Gastroesophageal sphincter (tissue), 4 donors: ENCODE data around the gene C12orf75. TPM values are rescaled to one million over a fixed set of nuclear protein-coding genes. Genes with fewer than 3 reads are reported as not detected.

Source experiments
- ATAC-seq: fragments of 150-250 bp; one replicate; pipeline ENCODE4 v1.9.1; 2016; ENCODE audit warnings: mild to moderate bottlenecking, moderate library complexity
- H3K27ac ChIP-seq, 4 donors: fragments of 200-600 bp; sonication (generic) in 3 of 4; 1 replicate in 3 of 4; 2 replicates in 1 of 4; pipeline ENCODE4 v1.5.1; 2016 to 2019
- H3K27me3 ChIP-seq: fragments of 200-600 bp; sonication (generic); one replicate; pipeline ENCODE4 v1.5.1; 2019
- H3K36me3 ChIP-seq, 2 donors: fragments of 200-600 bp; sonication (generic); one replicate each; pipeline ENCODE4 v1.5.1; 2019; ENCODE audit warnings: control low read depth in 1 of 2
- H3K4me1 ChIP-seq, 3 donors: fragments of 200-600 bp; sonication (generic); 1 replicate in 2 of 3; 2 replicates in 1 of 3; pipeline ENCODE4 v1.5.1; 2016 to 2019; ENCODE audit warnings: control low read depth in 2 of 3
- H3K4me3 ChIP-seq, 2 donors: fragments of 200-600 bp; sonication (generic); one replicate each; pipeline ENCODE4 v1.5.1; 2019; ENCODE audit warnings: mild to moderate bottlenecking in 1 of 2, moderate library complexity in 1 of 2
- H3K9me3 ChIP-seq, 3 donors: fragments of 200-600 bp; sonication (generic); one replicate each; pipeline ENCODE4 v1.5.1; 2017 to 2019; ENCODE audit warnings: control low read depth in 2 of 3
- EP300 ChIP-seq: sonication (generic); formaldehyde crosslinking; IDR thresholded peaks from one replicate; pipeline ENCODE4 v1.6.1; 2017; ENCODE audit warnings: antibody characterized with exemption, mild to moderate bottlenecking
- POLR2A ChIP-seq, 2 donors: fragments of 450-650 bp; IDR thresholded peaks; one replicate each; pipeline ENCODE4 v1.6.1; 2017; ENCODE audit warnings: antibody characterized with exemption in 2 of 2, mild to moderate bottlenecking in 2 of 2, moderate library complexity in 1 of 2
- POLR2AphosphoS5 ChIP-seq: sonication (generic); formaldehyde crosslinking; IDR thresholded peaks from one replicate; pipeline ENCODE4 v1.6.1; 2017; ENCODE audit warnings: antibody characterized with exemption
- WGBS, 2 donors: methylation state at CpG; one replicate each; pipeline ENCODE4 v1.1.5; 2018; ENCODE audit warnings: low coverage in 1 of 2; 5-methylcytosine and 5-hydroxymethylcytosine counted together
- total RNA-seq, 4 donors: library from RNA; depleted of rRNA; stranded (reverse); fragments of >200 nt; gene quantifications; one replicate each; pipeline ENCODE4 v1.1.0, GENCODE V29; 2016
- TF ChIP-seq, protein P1 (sequence below), 4 experiments: fragments of 200-600 bp in 2 of 4; fragments of 450-650 bp in 2 of 4; sonication (generic) in 1 of 4; IDR thresholded peaks; one replicate each; pipeline ENCODE4 v1.5.1; 2017 to 2019; ENCODE audit warnings: antibody characterized with exemption in 4 of 4, mild to moderate bottlenecking in 2 of 4, moderate library complexity in 2 of 4

The C12orf75 gene
- total RNA-seq = 1 to 10 TPM in 3 of 4 donors, not detected in 1; 1.9 to 4.3 (median 2.2) TPM

DNA sequence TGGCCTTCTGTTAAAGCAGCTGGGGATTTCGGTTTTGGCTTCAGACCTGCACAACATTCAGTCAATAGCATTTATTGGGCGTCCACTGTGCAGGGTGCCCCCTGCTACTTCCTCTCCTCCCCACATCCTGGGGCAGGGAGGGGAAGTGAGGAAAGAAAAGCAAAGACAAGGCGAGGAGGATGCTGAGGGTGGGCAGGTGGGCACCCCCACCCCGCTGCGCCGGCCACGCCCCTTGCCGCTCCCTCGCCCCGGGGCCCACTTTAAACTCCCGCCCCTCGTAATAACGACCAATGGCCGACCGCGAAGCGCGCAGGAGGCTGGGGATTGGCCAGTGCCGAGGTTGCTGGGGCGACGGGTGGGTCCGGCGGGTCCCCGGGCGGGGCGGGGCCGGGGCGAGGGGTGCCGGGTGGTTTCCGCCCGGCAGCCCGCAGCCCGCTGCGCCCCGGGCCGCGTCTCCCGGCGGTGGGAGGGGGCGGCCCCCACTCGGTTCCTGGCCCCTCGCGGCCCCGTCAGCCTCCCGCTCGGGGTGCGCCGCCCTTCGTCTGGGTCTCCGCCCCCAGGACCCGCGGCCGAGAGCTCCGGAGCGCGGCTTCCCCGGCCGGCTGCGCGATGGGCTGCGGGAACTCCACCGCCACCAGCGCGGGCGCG, at the start of gene C12orf75:
C12orf75 (plus strand) TSS at position 409 of the 648 bp plus-strand sequence; CDS start at position 610, 201 bp downstream.
- H3K4me3 ChIP-seq = peak within 1 kb of the TSS; percentile 49 to 66
- peaks cover 0 to 22% (median 9%) of the 10 kb centered on the region in 3 donors for H3K4me1 ChIP-seq
- H3K9me3 ChIP-seq = no peaks in the 10 kb centered on the region
- 0 to 7% methylated on average over 1 to 2 of the region's 66 CpGs for WGBS, 2 donors
- peaks cover 24% of the 10 kb centered on the region for H3K27me3 ChIP-seq
- TF ChIP-seq POLR2A (IDR thresholded peaks at IDR 0.05) (no peak), POLR2AphosphoS5 (no peak), EP300 (no peak)
- TF ChIP-seq, protein P1, sequence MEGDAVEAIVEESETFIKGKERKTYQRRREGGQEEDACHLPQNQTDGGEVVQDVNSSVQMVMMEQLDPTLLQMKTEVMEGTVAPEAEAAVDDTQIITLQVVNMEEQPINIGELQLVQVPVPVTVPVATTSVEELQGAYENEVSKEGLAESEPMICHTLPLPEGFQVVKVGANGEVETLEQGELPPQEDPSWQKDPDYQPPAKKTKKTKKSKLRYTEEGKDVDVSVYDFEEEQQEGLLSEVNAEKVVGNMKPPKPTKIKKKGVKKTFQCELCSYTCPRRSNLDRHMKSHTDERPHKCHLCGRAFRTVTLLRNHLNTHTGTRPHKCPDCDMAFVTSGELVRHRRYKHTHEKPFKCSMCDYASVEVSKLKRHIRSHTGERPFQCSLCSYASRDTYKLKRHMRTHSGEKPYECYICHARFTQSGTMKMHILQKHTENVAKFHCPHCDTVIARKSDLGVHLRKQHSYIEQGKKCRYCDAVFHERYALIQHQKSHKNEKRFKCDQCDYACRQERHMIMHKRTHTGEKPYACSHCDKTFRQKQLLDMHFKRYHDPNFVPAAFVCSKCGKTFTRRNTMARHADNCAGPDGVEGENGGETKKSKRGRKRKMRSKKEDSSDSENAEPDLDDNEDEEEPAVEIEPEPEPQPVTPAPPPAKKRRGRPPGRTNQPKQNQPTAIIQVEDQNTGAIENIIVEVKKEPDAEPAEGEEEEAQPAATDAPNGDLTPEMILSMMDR (IDR thresholded peaks at IDR 0.05) = no peak
- no peaks in the 10 kb centered on the region for H3K36me3 ChIP-seq
- peak; percentile 84 for ATAC-seq
- H3K27ac ChIP-seq = peak within 1 kb of the TSS in 1 of 4 donors; percentile 65

- no peak overlapping the region for H3K4me3 ChIP-seq
- TF ChIP-seq, protein P1 (IDR thresholded peaks at IDR 0.05) = no peak
- no peak for TF ChIP-seq POLR2A (IDR thresholded peaks at IDR 0.05)
- TF ChIP-seq EP300 = no peak
- no peak for TF ChIP-seq POLR2AphosphoS5
- no peaks in the 10 kb centered on the region for H3K4me1 ChIP-seq
- no peaks in the 10 kb centered on the region for H3K36me3 ChIP-seq
- ATAC-seq = no peak
- no peaks in the 10 kb centered on the region for H3K9me3 ChIP-seq
- no peak overlapping the region for H3K27ac ChIP-seq
- WGBS, 2 donors = 73 to 78% methylated on average over 5 to 6 of the region's 6 CpGs
- peaks cover 19% of the 10 kb centered on the region for H3K27me3 ChIP-seq
Observed at GRCh38 chr12:105280966-105281693, 49.4 kb upstream of the C12orf75 start.

DNA sequence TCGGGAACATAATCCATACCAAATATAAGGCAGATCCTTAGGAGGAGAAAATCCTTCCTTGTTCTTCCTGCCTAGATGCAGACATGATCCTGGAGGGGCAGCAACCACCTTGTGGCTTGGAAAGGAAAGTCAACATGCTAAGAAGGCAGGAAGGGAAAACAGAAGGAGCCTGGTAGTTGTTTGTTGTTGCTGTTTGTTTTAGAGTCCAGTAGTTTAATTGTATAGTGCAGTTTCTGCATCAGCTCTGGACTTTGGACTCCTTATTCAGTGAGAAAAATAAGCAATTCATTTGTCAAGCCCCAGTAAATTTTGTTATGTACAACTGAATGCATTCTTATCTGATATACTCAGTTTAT, 48.8 kb upstream of the C12orf75 start:
- Histone ChIP-seq H3K27ac (no peak overlapping the region), H3K36me3 (no peaks in the 10 kb centered on the region), H3K4me1 (no peaks in the 10 kb centered on the region), H3K27me3 (peaks cover 20% of the 10 kb centered on the region), H3K9me3 (no peaks in the 10 kb centered on the region), H3K4me3 (no peak overlapping the region)
- ATAC-seq = no peak
- TF ChIP-seq EP300 (no peak), POLR2A (IDR thresholded peaks at IDR 0.05) (no peak), POLR2AphosphoS5 (no peak)
- TF ChIP-seq, protein P1 (IDR thresholded peaks at IDR 0.05) = no peak
- WGBS, 2 donors = 83 to 100% methylated on average over 1 of the region's 1 CpG

- ATAC-seq = no peak
- 57 to 94% methylated on average over 1 of the region's 1 CpG for WGBS, 2 donors
- H3K9me3 ChIP-seq = no peaks in the 10 kb centered on the region
- no peaks in the 10 kb centered on the region for H3K36me3 ChIP-seq
- H3K4me3 ChIP-seq = no peak overlapping the region
- no peak for TF ChIP-seq EP300
- TF ChIP-seq, protein P1 (IDR thresholded peaks at IDR 0.05) = no peak
- TF ChIP-seq POLR2A (IDR thresholded peaks at IDR 0.05) = no peak
- TF ChIP-seq POLR2AphosphoS5 = no peak
- peaks cover 36% of the 10 kb centered on the region for H3K27me3 ChIP-seq
- no peak overlapping the region for H3K27ac ChIP-seq
- H3K4me1 ChIP-seq = no peaks in the 10 kb centered on the region
Observed at GRCh38 chr12:105285378-105285777, 45.1 kb upstream of the C12orf75 start.
